SW480 (cell line): Measurements from ENCODE around the gene ARHGAP8.

Experiments used
- DNase-seq: peaks from one replicate; pipeline ENCODE4 v3.0.0-alpha.2; 2016; ENCODE audit warnings: low spot score

The ARHGAP8 gene

GRCh38 chr22:44724859-44725258, 27.5 kb upstream of the ARHGAP8 start:
- DNase-seq = no peak

GRCh38 chr22:44726439-44726838, 25.9 kb upstream of the ARHGAP8 start:
- DNase-seq = no peak

DNA sequence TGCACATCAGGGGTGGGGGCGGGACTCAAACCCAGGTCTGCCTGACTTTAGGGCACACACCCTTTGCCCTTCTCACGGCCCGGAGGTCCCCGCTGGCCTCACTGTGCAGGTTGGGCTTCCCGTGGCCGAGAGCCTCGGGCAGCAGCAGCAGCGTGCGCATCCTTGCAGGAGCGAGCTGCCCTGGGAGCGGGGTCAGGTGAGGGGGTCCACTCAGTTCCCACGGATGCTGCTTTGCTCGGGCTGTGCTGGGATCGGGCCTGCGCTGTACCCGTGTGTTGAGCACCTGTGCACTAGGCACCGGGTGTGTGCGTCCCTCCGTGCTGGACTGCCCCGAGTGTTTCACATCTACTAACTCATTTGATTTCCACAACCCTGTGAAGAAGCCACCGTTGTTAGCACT, 25.2 kb upstream of the ARHGAP8 start:
- DNase-seq = no peak

- DNase-seq = no peak
Observed at GRCh38 chr22:44727709-44728108, 24.7 kb upstream of the ARHGAP8 start.

GRCh38 chr22:44728761-44729324, 23.5 kb upstream of the ARHGAP8 start:
- DNase-seq = no peak

DNA sequence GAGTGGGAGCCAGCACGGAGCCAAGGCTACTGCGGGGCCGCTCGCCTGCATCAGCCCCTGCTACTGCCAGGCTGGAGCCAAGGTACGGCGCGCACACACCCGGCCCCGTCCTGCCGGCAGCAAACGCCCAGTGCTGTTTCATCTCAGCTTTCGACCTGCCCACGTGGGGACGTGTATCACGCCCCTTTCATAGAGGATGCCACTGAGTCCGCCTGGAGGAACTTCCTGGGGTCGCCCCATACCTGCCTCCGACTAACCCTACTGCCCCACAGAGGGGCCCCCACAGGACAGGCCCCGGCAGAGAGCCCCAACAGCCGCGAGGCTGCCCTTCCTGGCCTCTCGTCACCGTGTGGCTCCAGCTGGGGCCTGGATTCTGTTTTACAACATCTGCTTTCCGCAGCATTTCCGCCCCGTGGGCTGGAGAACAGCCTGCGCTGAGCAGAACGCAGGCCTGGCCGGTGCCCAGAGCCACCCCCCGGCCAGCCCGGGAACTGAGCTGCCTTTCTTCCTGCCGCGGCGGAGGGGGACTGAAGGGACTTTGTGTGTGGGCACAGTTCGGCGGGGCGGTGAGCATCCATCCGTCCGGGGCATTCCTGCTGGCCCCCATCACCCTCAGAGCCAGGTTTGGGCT, 22.9 kb upstream of the ARHGAP8 start:
- DNase-seq = no peak

GRCh38 chr22:44730022-44730393, 22.4 kb upstream of the ARHGAP8 start:
- DNase-seq = no peak

GRCh38 chr22:44730490-44731356, 21.7 kb upstream of the ARHGAP8 start:
- no peak for DNase-seq

DNA sequence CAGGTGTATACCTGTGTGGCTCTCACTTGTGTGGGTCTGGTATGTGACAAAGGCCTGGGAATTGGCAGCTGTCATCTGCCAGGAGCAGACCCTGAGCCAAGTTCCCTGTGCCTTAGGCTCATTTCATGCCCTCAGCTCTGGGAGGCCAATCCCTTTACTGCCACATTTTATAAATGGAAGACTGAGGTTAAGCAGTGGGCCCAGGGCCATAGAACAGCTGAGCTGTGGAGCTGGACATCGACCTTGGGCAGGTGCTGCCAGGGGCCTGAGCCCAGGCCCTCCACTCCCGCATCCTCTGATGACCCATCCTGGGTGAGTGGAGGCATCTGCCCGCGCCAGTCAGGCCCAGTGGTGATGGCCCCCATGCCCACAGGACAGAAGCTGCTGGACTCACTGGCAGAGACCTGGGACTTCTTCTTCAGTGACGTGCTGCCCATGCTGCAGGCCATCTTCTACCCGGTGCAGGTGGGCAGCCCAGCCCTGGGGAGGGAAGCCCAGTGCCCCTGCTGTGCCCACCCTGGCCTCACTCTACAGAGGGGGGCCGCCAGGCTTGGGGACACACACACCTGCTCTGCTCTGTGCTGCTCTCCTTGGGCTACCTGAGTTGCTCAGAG, 20.9 kb upstream of the ARHGAP8 start:
- DNase-seq = no peak

DNA sequence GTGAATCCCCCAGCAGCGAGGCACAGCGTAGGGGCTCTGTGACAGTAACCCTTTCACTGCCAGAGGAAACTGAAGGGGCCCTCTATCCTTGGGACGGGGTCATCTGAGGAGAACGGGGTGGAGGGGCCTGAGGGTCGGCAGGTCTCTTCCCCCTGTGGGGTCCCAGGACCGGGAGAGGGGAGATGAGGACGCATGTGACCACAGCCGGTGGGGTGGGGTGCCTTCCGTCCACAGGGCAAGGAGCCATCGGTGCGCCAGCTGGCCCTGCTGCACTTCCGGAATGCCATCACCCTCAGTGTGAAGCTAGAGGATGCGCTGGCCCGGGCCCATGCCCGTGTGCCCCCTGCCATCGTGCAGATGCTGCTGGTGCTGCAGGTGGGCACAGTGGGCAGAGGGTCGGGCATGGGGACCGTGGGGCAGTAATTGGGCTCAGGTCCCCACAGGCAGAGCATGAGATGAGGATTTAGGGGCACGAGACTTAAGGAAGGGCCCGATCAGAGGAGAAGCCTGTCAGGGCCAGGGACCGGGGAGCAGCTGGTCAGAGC, 20.3 kb upstream of the ARHGAP8 start:
- no peak for DNase-seq

- DNase-seq = no peak
Observed at GRCh38 chr22:44732661-44733060, 19.7 kb upstream of the ARHGAP8 start.

DNA sequence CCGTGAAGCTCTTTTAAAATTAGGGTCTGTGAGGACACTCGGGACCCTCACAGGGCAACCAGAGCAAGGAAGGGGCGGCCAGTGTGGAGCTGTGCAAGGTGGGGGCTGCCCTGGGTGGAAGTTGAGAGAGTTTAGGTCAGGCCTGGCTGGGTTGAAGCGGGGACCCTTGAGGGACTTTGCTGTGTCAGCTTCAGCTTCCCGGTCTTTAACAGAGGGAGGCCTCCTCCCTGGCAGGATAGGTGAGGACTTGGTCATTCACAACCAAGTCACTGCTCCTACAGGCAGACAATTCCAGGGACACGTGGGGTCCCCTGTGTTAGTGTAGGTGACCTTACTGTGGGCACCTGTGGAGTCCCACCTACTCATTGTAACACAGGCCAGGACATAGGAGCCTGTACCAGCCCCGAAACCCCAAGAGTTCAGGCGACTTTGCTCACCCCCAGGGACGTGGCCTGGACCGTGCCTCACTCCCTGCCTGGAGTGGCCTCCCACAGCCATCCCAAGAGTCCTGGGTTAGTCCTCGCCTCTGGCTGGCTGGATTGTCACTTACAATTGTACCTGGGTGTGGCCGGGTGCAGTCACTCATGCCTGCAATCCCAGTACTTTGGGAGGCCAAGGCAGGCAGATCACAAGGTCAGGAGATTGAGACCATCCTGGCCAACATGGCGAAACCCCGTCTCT, 18.8 kb upstream of the ARHGAP8 start:
- DNase-seq = no peak

GRCh38 chr22:44734278-44734677, 18.1 kb upstream of the ARHGAP8 start:
- DNase-seq = no peak

DNA sequence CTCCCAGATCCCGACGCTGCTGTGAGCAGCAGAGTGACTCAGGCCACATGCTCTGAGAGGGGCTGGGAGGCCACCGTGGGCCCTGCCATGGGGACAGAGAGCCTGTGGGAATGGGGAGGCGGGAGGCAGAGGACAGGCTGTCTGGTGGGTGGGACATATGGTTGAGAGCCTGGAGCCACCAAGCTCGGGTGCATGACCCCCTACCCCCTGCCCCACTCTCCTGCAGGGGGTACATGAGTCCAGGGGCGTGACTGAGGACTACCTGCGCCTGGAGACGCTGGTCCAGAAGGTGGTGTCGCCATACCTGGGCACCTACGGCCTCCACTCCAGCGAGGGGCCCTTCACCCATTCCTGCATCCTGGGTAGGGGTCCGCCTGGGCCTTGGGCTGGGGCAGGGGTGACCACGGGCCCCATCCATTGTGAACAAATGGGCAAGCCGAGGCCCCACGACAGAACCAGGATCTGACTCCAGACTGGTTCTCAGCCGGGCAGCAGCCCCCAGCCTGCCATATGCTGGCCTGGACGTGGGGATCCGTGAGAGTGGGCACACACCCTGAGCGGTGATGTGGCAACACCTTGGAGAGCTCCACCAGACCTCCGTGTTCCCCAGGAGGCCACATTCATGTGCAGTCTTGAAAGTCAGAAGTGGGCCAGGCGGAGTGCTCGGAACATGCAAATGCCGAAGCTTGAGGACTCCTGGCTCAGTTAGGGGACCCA, 17.4 kb upstream of the ARHGAP8 start:
- DNase-seq = no peak

- peak; percentile 36 for DNase-seq
Observed at GRCh38 chr22:44735518-44736428, 16.6 kb upstream of the ARHGAP8 start.

DNA sequence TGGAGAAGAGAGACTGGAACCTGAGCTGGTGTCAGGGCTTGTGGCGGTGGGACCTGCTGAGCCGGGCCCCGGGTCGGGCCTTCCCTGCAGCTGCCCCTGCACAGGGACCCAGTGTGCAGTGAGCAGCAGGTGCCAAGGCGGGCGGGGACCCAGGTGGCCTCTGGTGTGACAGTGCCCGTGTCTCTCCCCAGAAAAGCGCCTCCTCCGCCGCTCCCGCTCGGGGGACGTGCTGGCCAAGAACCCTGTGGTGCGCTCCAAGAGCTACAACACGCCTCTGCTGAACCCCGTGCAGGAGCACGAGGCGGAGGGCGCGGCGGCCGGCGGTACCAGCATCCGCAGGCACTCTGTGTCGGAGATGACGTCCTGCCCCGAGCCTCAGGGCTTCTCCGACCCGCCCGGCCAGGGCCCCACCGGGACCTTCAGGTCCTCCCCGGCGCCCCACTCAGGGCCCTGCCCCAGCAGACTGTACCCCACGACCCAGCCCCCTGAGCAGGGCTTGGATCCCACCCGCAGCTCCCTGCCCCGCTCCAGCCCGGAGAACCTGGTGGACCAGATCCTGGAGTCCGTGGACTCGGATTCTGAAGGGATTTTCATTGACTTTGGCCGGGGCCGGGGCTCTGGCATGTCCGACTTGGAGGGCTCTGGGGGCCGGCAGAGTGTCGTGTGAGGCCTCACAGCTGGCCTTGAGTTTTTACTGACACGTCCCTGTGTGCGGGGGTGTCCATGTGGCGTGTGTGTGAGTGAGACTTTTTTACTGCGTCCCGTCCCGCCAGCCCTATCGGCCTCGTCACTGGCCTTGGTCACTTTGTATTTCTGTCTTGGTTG, 15.6 kb upstream of the ARHGAP8 start:
- DNase-seq = no peak

DNA sequence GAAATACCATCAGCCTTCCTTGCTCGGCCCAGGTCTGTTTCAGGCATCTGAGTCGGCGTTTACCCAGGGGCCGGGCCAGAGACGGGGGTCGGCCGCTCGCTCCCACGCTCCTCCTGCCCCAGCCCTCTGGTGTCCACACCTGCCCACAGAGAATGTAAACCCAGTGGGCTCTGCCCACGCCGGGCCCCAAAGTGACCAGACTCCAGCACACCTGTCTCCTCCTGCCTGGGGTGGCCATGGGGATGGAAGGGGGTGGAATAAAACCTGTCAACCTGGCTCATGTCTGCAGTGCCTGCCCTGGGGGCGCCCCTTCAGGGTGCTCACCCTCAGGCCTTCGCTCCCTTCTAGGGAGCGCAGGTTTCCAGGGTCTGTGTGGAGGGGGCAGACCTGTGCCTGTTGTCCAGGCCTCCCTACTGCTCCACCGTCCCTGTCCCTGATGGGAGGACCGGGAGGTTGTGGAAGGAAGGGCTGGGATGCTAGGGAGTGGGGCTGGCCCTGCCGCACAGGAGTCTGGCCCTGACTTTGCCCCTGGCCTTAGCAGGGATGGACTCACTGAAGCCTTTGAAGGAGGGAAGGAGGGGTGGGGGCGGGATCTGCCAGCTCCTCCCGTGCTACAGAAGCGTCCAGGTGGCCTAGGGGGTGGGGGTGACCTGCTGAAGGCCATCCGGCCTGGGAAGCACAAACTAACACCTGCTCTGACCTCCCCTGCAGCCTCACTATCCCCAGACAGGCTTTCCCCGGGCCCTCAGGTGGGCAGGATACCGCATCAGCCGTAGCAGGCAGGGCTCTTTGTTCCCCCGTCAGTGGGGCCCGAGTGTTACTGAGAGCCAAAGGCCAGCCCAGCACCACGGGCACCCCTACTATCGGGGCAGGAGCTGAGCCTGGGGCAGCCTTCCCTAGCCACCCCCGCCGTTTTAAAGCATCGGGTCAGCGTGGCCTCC, 14.7 kb upstream of the ARHGAP8 start:
- DNase-seq = no peak

DNA sequence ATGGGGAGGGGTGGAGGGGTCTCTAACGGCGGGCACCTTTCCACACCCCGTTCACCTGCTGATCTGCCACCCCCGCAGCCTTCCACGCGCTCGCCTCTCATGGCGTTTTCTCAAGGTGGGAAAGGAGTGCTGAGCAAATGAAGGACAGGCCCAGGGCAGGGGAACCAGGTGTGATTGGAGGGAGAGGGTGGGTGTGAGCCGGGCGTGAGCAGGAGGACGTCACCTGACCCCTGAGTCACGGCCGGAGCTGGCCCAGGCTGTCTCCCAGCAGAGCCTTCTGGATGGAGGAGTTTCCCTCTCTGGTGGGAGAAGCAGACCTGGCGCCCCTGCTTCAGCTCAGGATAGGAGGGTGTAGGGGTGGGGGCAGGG, 14.0 kb upstream of the ARHGAP8 start:
- DNase-seq = peak; percentile 58
